ENCODE measurements around the gene MAGEA1. TPM values are rescaled to one million over a fixed set of nuclear protein-coding genes. Genes with fewer than 3 reads are reported as not detected.
"Not testable (repeated sequence)": the region's sequence is repeated elsewhere in the genome, so short reads cannot be mapped to it uniquely, and the experiment has no call there.

MAGEA1 gene
- total RNA-seq, 1 donor from 2014 or later = not detected

- no peak overlapping the region for H3K4me3 ChIP-seq
- H3K27ac ChIP-seq = no peak overlapping the region
- no peaks in the 10 kb centered on the region for H3K9me3 ChIP-seq
- DNase-seq (ENCODE audit: low spot score in 2 of 2) = no peak
- H3K27me3 ChIP-seq = no peaks in the 10 kb centered on the region
- TF ChIP-seq CTCF (IDR thresholded peaks at IDR 0.05) = no peak
- H3K36me3 ChIP-seq = no peaks in the 10 kb centered on the region
- intact Hi-C loops (cut with DNase I) = no loop called here
- H3K4me1 ChIP-seq = no peaks in the 10 kb centered on the region
Measured at GRCh38 chrX:153161952-153162351, 17.1 kb upstream of the MAGEA1 start.

- intact Hi-C loops (cut with DNase I) = no loop called here
- no peak for TF ChIP-seq CTCF (IDR thresholded peaks at IDR 0.05)
- no peaks in the 10 kb centered on the region for H3K4me1 ChIP-seq
- no peak overlapping the region for H3K4me3 ChIP-seq
- H3K27me3 ChIP-seq = no peaks in the 10 kb centered on the region
- H3K36me3 ChIP-seq = no peaks in the 10 kb centered on the region
- no peak for DNase-seq (ENCODE audit: low spot score in 2 of 2)
- H3K27ac ChIP-seq = no peak overlapping the region
- H3K9me3 ChIP-seq = no peaks in the 10 kb centered on the region
Measured at GRCh38 chrX:153164733-153165132, 14.4 kb upstream of the MAGEA1 start.

DNA sequence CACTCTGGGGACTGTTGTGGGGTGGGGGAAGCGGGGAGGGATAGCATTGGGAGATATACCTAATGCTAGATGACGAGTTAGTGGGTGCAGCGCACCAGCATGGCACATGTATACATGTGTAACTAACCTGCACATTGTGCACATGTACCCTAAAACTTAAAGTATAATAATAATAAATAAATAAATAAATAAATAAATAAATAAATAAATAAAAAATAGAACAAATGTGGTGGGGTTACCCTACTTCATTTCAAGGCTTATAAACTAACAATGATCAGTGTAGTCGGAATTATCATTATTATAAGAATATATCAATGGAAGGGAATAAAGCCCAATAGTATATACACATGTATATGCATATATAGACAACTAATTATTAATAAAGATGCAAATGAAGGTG is 10.7 kb upstream of the MAGEA1 start:
- H3K9me3 ChIP-seq; intact Hi-C loops (cut with DNase I); H3K36me3 ChIP-seq; H3K4me1 ChIP-seq; H3K4me3 ChIP-seq; H3K27me3 ChIP-seq; H3K27ac ChIP-seq; DNase-seq (ENCODE audit: low spot score in 2 of 2): not testable (repeated sequence)

DNA sequence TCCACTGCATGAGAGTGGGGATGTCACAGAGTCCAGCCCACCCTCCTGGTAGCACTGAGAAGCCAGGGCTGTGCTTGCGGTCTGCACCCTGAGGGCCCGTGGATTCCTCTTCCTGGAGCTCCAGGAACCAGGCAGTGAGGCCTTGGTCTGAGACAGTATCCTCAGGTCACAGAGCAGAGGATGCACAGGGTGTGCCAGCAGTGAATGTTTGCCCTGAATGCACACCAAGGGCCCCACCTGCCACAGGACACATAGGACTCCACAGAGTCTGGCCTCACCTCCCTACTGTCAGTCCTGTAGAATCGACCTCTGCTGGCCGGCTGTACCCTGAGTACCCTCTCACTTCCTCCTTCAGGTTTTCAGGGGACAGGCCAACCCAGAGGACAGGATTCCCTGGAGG is 2.7 kb downstream of the MAGEA1 start:
- TF ChIP-seq CTCF (IDR thresholded peaks at IDR 0.05) = no peak
- no peak overlapping the region for H3K27ac ChIP-seq
- no peaks in the 10 kb centered on the region for H3K27me3 ChIP-seq
- intact Hi-C loops (cut with DNase I) = no loop called here
- H3K4me1 ChIP-seq = no peaks in the 10 kb centered on the region
- H3K9me3 ChIP-seq = no peaks in the 10 kb centered on the region
- no peaks in the 10 kb centered on the region for H3K36me3 ChIP-seq
- no peak overlapping the region for H3K4me3 ChIP-seq
- no peak for DNase-seq (ENCODE audit: low spot score in 2 of 2)

DNA sequence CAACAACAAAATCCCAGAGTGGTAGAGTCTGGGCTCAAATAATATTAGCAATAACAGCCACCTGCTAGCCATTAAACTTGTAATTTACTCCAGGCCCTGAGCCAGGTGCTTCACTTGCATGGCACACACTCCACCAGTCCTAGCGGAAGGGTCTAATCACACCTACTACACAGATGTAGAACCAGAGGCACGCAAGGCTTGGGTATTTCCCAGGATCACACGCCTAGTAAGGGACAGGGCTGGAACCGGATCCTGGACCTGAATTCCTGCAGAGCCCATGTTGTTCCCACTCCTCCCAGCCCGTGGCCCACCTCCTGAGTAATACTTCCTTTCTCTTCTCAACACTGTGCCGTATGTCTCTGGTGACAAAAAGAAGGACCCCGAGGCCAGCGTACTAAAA is 5.7 kb downstream of the MAGEA1 start:
- no peak for TF ChIP-seq CTCF (IDR thresholded peaks at IDR 0.05)
- no peaks in the 10 kb centered on the region for H3K9me3 ChIP-seq
- no peaks in the 10 kb centered on the region for H3K36me3 ChIP-seq
- intact Hi-C loops (cut with DNase I) = no loop called here
- no peak for DNase-seq (ENCODE audit: low spot score in 2 of 2)
- H3K4me3 ChIP-seq = no peak overlapping the region
- H3K4me1 ChIP-seq = no peaks in the 10 kb centered on the region
- H3K27ac ChIP-seq = no peak overlapping the region
- H3K27me3 ChIP-seq = no peaks in the 10 kb centered on the region

- no peak for TF ChIP-seq CTCF (IDR thresholded peaks at IDR 0.05)
- H3K27me3 ChIP-seq = no peaks in the 10 kb centered on the region
- intact Hi-C loops (cut with DNase I) = no loop called here
- no peak overlapping the region for H3K4me3 ChIP-seq
- no peak for DNase-seq (ENCODE audit: low spot score in 2 of 2)
- H3K4me1 ChIP-seq = no peaks in the 10 kb centered on the region
- no peaks in the 10 kb centered on the region for H3K9me3 ChIP-seq
- H3K36me3 ChIP-seq = no peaks in the 10 kb centered on the region
- no peak overlapping the region for H3K27ac ChIP-seq
Measured at GRCh38 chrX:153190381-153190780, 11.3 kb downstream of the MAGEA1 start.
